Activated T-helper 2 cell treated with anti-CD3 and anti-CD28 coated beads, Interferon-gamma antibody, Interleukin-2, Interleukin-4, amounts not matched to agents 10 μg/mL and 5 μg/mL and 100 μg/mL, durations not matched to agents 14 hours and 24 hours and 36 hours (primary cell): ENCODE results near the gene SUPV3L1. TPM values are rescaled to one million over a fixed set of nuclear protein-coding genes. Genes with fewer than 3 reads are reported as not detected.
"Not testable (repeated sequence)": the region's sequence is repeated elsewhere in the genome, so short reads cannot be mapped to it uniquely, and the experiment has no call there.

Experiments used
- DNase-seq: peaks from one replicate; pipeline ENCODE4 v3.0.0; 2021; ENCODE audit warnings: low spot score
- H3K27ac Mint-ChIP-seq: one replicate; pipeline ENCODE4 v1.8.0; 2021; ENCODE audit warnings: mixed read lengths
- H3K27me3 Mint-ChIP-seq: one replicate; pipeline ENCODE4 v1.8.0; 2021; ENCODE audit warnings: low read depth, mixed read lengths
- H3K36me3 Mint-ChIP-seq: one replicate; pipeline ENCODE4 v1.8.0; 2021; ENCODE audit warnings: low read depth, mixed read lengths
- H3K4me1 Mint-ChIP-seq: one replicate; pipeline ENCODE4 v1.8.0; 2021; ENCODE audit warnings: low read depth, mixed read lengths
- H3K4me3 Mint-ChIP-seq: one replicate; pipeline ENCODE4 v1.8.0; 2021; ENCODE audit warnings: low read depth, mild to moderate bottlenecking, moderate library complexity, mixed read lengths
- H3K9me3 Mint-ChIP-seq: one replicate; pipeline ENCODE4 v1.8.0; 2021; ENCODE audit warnings: mixed read lengths
- intact Hi-C: fragments of 100-400 bp; cut with micrococcal nuclease; formaldehyde crosslinking; loops from one replicate; pipeline ENCODE4 v1.15.1; 2023
- total RNA-seq: library from RNA; stranded (reverse); gene quantifications from 2 replicates; pipeline ENCODE4 v1.2.3, GENCODE V29; 2022

The SUPV3L1 gene
- total RNA-seq, 1 donor from 2014 or later = 52.8 TPM

DNA sequence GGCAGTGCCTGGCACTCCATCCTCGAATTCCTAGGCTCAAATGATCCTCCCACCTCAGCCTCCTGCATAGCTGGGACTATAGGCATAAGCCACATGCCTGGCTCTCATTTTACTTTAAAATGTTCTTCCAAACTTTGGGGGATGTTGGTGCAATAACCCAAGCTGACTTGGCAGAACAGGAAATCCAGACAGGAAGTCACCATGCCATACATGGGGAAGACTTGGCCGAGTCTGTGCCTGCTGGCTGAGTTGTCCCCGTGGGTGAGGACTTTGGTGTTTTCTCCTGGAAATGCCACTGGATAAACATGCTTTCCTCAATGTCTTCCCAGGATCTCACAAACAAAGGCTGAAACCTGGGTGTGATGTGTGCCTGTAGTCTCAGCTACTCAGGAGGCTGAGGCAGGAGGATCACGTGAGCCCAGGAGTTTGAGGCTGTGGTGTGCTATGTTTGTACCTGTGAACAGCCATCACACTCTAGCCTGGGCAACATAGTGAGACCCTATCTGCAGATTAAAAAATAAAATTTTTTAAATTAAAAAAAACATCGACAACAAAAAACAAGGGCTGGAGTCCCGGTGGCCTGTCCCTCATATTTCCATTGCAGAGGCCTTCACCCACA lies 59.9 kb downstream of the SUPV3L1 start:
- Mint-ChIP-seq H3K4me1 (peaks cover 2% of the 10 kb centered on the region), H3K4me3 (no peak overlapping the region), H3K27ac (no peak overlapping the region), H3K9me3 (no peaks in the 10 kb centered on the region), H3K27me3 (no peaks in the 10 kb centered on the region), H3K36me3 (no peaks in the 10 kb centered on the region)
- intact Hi-C loops = loop anchor here (5.0 kb wide), 2 partner anchors 77 to 167 kb away; no protein-coding TSS in a partner anchor
- DNase-seq = no peak

- H3K4me1 Mint-ChIP-seq = peaks cover 2% of the 10 kb centered on the region
- H3K4me3 Mint-ChIP-seq = no peak overlapping the region
- DNase-seq = no peak
- H3K27ac Mint-ChIP-seq = no peak overlapping the region
- no peaks in the 10 kb centered on the region for H3K27me3 Mint-ChIP-seq
- no peaks in the 10 kb centered on the region for H3K9me3 Mint-ChIP-seq
- intact Hi-C loops = no loop called here
- no peaks in the 10 kb centered on the region for H3K36me3 Mint-ChIP-seq
Measured at GRCh38 chr10:69240455-69240854, 60.4 kb downstream of the SUPV3L1 start.

- DNase-seq = no peak
- H3K9me3 Mint-ChIP-seq = no peaks in the 10 kb centered on the region
- intact Hi-C loops = no loop called here
Measured at GRCh38 chr10:69241575-69241974, 61.5 kb downstream of the SUPV3L1 start.

DNA sequence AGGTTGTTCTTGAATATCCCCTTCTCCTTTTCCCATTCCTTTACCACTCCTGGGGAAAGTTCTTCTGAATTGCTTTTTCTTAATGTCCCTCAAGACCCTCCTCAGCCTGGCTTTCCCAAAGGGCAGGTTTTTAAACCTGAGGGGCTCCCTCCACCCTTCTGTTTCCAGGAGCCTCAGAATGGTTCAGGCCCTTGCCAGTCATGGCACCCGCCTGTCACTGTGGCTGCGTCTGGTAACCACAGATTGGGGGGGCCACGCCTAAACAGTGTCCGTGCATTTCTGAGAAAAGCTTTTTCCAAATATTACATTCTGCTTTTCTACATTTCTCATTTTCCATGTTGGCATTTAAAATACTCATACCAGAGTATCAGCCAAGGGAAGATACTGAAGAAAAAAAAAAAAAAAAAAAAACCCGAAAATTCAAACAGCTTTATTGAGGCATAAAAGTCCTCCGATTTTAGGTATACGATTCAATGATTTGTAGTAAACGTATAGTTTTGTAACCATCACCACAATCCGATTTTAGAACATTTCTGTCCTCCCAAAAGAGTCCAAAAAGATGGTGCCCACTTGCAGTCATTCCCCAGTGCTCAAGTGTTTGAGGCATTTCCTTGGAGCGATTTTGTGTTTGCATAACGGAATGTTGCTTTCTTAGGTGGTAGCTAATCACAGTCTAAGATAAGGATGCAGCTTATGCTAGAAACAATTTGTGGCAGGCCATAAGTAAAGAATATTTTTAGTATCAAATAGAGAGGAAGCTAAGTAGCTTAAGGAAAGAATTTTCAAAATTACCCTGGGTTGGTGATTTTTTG lies 62.2 kb downstream of the SUPV3L1 start:
- Mint-ChIP-seq H3K4me3 (no peak overlapping the region), H3K36me3 (no peaks in the 10 kb centered on the region), H3K27ac (no peak overlapping the region), H3K4me1 (no peaks in the 10 kb centered on the region), H3K27me3 (no peaks in the 10 kb centered on the region), H3K9me3 (no peaks in the 10 kb centered on the region)
- DNase-seq = no peak
- intact Hi-C loops = no loop called here

More at GRCh38 chr10:69241575-69241974, 61.5 kb downstream of the SUPV3L1 start:
- Mint-ChIP-seq H3K4me3 (no peak overlapping the region), H3K4me1 (peaks cover 2% of the 10 kb centered on the region), H3K27me3 (no peaks in the 10 kb centered on the region), H3K36me3 (no peaks in the 10 kb centered on the region), H3K27ac (no peak overlapping the region)

DNA sequence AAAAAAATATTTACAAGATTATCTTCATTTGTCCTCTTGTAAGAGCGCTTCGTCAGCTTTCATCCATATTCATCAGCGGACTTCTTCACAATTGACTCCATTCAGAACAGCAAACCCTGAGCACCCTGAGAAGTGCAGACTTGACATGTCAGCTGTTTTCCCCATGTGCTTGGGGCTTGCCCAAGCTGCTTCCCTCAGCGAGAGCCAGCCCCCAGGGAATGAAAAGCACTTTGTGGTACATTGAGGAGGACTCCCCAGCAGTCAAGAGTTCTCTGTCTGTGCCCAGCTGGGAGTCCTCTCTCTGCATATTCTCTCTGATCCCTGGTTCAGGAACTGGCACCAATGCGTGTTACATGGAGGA lies 62.8 kb downstream of the SUPV3L1 start:
- DNase-seq = no peak
- H3K27me3 Mint-ChIP-seq = no peaks in the 10 kb centered on the region
- no peaks in the 10 kb centered on the region for H3K9me3 Mint-ChIP-seq

GRCh38 chr10:69243817-69244216 lies 63.8 kb downstream of the SUPV3L1 start:
- no peak overlapping the region for H3K27ac Mint-ChIP-seq
- no peaks in the 10 kb centered on the region for H3K36me3 Mint-ChIP-seq
- no peaks in the 10 kb centered on the region for H3K27me3 Mint-ChIP-seq
- no peaks in the 10 kb centered on the region for H3K4me1 Mint-ChIP-seq
- intact Hi-C loops = no loop called here
- DNase-seq = no peak
- no peaks in the 10 kb centered on the region for H3K9me3 Mint-ChIP-seq
- H3K4me3 Mint-ChIP-seq = no peak overlapping the region

More for the DNA sequence above, 62.8 kb downstream of the SUPV3L1 start:
- H3K36me3 Mint-ChIP-seq = no peaks in the 10 kb centered on the region
- no peak overlapping the region for H3K27ac Mint-ChIP-seq
- H3K4me3 Mint-ChIP-seq = no peak overlapping the region
- intact Hi-C loops = no loop called here
- no peaks in the 10 kb centered on the region for H3K4me1 Mint-ChIP-seq

DNA sequence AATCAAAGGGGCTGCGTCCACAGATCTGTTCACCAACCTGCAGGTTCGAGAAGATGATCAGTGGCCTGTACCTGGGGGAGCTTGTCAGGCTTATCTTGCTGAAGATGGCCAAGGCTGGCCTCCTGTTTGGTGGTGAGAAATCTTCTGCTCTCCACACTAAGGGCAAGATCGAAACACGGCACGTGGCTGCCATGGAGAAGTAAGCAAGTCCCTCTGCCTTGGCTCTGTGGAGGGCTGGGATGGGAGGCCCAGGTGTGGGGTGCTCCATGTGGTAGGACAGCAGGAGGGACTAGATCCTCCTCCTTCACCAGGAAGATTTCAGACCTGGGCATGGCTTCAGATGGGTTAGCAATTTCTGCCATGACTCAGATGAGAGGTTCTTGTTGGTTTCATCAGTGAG lies 66.0 kb downstream of the SUPV3L1 start:
- no peaks in the 10 kb centered on the region for H3K4me1 Mint-ChIP-seq
- no peaks in the 10 kb centered on the region for H3K36me3 Mint-ChIP-seq
- H3K27ac Mint-ChIP-seq = no peak overlapping the region
- no peaks in the 10 kb centered on the region for H3K9me3 Mint-ChIP-seq
- intact Hi-C loops = no loop called here
- no peaks in the 10 kb centered on the region for H3K27me3 Mint-ChIP-seq
- no peak overlapping the region for H3K4me3 Mint-ChIP-seq
- no peak for DNase-seq

GRCh38 chr10:69246581-69247312 lies 66.7 kb downstream of the SUPV3L1 start:
- no peaks in the 10 kb centered on the region for H3K27me3 Mint-ChIP-seq
- no peaks in the 10 kb centered on the region for H3K4me1 Mint-ChIP-seq
- DNase-seq = no peak
- no peak overlapping the region for H3K4me3 Mint-ChIP-seq
- intact Hi-C loops = no loop called here
- H3K27ac Mint-ChIP-seq = no peak overlapping the region
- no peaks in the 10 kb centered on the region for H3K9me3 Mint-ChIP-seq
- H3K36me3 Mint-ChIP-seq = no peaks in the 10 kb centered on the region

GRCh38 chr10:69247313-69247710 lies 67.3 kb downstream of the SUPV3L1 start:
- no peaks in the 10 kb centered on the region for H3K4me1 Mint-ChIP-seq

GRCh38 chr10:69248117-69248730 lies 68.2 kb downstream of the SUPV3L1 start:
- Mint-ChIP-seq H3K27ac (no peak overlapping the region), H3K27me3 (no peaks in the 10 kb centered on the region), H3K4me1 (no peaks in the 10 kb centered on the region), H3K36me3 (no peaks in the 10 kb centered on the region), H3K4me3 (no peak overlapping the region), H3K9me3 (no peaks in the 10 kb centered on the region)
- no peak for DNase-seq
- intact Hi-C loops = no loop called here

More at GRCh38 chr10:69247313-69247710, 67.3 kb downstream of the SUPV3L1 start:
- no peaks in the 10 kb centered on the region for H3K9me3 Mint-ChIP-seq
- H3K36me3 Mint-ChIP-seq = no peaks in the 10 kb centered on the region
- DNase-seq = no peak
- no peak overlapping the region for H3K4me3 Mint-ChIP-seq
- intact Hi-C loops = no loop called here
- no peaks in the 10 kb centered on the region for H3K27me3 Mint-ChIP-seq
- H3K27ac Mint-ChIP-seq = no peak overlapping the region

DNA sequence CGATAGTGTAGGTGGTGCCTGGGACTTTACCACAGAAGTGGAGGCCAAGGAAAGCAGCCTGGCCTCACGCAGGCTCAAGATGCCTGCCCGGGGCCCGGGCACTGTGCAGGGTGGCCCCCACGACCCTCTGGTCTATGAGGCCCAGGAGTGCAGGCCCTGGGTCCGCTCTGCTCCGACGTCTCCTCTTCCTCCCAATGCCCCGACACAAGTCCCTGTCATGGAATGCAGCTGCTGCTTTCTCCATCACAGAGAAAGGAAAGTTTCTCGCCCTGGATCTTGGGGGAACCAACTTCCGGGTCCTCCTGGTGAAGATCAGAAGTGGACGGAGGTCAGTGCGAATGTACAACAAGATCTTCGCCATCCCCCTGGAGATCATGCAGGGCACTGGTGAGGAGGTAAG lies 70.0 kb downstream of the SUPV3L1 start:
- Mint-ChIP-seq H3K4me3 (no peak overlapping the region), H3K27me3 (no peaks in the 10 kb centered on the region), H3K9me3 (no peaks in the 10 kb centered on the region), H3K4me1 (no peaks in the 10 kb centered on the region), H3K36me3 (no peaks in the 10 kb centered on the region), H3K27ac (no peak overlapping the region)
- intact Hi-C loops = no loop called here
- DNase-seq = no peak

- H3K9me3 Mint-ChIP-seq, H3K27me3 Mint-ChIP-seq, DNase-seq, intact Hi-C loops, H3K36me3 Mint-ChIP-seq, H3K4me1 Mint-ChIP-seq, H3K27ac Mint-ChIP-seq, H3K4me3 Mint-ChIP-seq: not testable (repeated sequence)
Measured at GRCh38 chr10:69251417-69251816, 71.4 kb downstream of the SUPV3L1 start.
